HG03045 (cell line): Measurements from ENCODE around the gene BCKDHB.

Experiments used
- ATAC-seq: cut with Tn5 transposase; IDR thresholded peaks from one replicate; pipeline ENCODE4 v1.9.1; 2021; ENCODE audit warnings: mild to moderate bottlenecking, moderate library complexity; ENCODE audit not compliant: unreplicated experiment

Gene BCKDHB

DNA sequence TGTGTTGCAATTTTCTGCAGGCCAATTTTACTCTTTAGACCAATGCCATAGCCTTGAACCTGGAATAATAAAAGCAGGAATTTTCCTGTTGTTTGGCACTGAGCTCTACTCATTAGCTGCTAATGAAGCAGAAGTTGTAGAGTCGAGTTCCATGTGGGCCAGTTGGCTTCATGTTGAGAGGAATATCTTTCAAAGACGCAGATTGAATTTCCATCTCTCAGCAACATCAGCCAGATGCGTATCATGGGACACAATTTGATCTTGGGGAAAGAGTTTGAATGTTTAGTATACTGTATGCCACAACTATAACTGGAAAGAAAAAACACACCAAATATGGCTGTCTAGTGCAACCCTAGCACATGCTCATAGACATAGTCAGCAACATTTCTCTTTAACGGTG is 259.6 kb downstream of the BCKDHB start:
- no peak for ATAC-seq

- ATAC-seq, result no peak
Observed at GRCh38 chr6:80366714-80367113, 260.2 kb downstream of the BCKDHB start.

DNA sequence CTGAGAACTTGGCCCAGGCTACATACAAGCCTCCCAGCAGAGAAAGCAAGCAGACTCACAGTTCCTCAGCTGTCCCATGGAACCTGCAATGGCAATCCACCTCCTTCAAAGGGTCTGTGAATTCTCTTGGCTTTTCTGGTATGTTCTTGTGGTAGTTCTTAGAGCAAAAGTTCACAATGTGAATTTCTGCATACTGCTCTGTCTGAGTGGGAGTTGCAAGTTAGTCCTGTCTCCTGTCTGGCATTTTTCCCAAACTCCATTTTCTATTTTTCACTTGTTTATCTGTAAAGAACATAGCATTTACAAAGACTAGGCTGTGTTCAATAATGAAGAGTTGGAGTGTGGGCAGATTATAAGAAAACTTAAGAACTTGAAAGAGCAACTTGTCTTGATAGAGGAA is 269.9 kb downstream of the BCKDHB start:
- ATAC-seq, result no peak

- ATAC-seq, result no peak
Observed at GRCh38 chr6:80380566-80380965, 274.1 kb downstream of the BCKDHB start.

- ATAC-seq, result no peak
Observed at GRCh38 chr6:80382811-80383210, 276.3 kb downstream of the BCKDHB start.

GRCh38 chr6:80388507-80388906 is 282.0 kb downstream of the BCKDHB start:
- no peak for ATAC-seq
